ENCODE data around the gene OGFRL1. TPM values are rescaled to one million over a fixed set of nuclear protein-coding genes. Genes with fewer than 3 reads are reported as not detected.
A peak's percentile ranks its signal among the peaks of the same experiment; 100 is the strongest.

Gene OGFRL1
- total RNA-seq, 1 donor from 2014 or later = 34.0 TPM

DNA sequence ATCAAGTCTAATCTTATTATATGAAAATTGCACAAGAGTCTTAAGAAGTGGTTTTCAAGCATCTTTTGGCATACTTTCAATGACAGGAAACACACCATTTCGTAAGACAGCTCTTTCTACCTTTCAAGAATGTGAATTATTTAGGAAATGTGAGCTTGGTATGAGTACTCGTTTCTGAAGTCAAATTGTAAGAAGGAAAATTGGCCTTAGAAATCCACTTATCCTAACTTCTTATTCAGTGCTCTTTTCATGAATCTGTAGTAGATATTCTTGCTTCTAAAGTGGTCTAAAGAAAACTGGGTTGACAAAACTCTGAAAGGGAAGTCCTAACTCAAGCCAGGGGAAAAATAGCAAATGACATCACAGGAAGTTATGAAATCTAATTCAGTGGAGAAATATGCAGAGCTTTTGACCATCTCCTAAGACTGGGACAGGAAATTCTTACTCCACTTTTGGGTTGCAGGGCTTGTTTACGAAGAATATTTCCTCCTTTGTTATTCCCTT is 38.5 kb upstream of the OGFRL1 start:
- DNase-seq (ENCODE audit: low read depth) = peak; percentile 79
- H3K4me3 ChIP-seq (ENCODE audit: low read depth, low read length) = no peak overlapping the region
- TF ChIP-seq, protein P1, sequence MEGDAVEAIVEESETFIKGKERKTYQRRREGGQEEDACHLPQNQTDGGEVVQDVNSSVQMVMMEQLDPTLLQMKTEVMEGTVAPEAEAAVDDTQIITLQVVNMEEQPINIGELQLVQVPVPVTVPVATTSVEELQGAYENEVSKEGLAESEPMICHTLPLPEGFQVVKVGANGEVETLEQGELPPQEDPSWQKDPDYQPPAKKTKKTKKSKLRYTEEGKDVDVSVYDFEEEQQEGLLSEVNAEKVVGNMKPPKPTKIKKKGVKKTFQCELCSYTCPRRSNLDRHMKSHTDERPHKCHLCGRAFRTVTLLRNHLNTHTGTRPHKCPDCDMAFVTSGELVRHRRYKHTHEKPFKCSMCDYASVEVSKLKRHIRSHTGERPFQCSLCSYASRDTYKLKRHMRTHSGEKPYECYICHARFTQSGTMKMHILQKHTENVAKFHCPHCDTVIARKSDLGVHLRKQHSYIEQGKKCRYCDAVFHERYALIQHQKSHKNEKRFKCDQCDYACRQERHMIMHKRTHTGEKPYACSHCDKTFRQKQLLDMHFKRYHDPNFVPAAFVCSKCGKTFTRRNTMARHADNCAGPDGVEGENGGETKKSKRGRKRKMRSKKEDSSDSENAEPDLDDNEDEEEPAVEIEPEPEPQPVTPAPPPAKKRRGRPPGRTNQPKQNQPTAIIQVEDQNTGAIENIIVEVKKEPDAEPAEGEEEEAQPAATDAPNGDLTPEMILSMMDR (conservative IDR thresholded peaks at IDR 0.05; ENCODE audit: low read depth, low read length) = no peak

DNA sequence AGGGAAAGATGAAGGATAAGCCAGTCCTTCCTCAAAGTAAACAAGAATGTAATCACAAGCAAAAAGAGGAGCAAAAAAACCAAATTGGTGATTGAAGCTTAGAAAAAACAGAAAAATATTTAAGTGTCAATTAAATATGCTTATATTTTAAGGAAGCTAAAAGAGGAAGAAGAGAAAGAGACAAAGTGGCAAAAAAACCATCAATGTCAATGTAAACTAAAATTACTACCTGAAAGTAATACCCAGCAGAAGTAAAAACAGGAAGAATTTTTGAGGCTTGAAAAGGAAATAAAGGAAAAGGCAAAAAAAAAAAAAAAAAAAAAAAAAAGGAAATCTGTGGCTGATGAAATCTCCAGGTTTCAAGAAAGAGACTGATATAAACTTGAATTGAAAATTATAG is 36.2 kb upstream of the OGFRL1 start:
- DNase-seq (ENCODE audit: low read depth) = no peak
- TF ChIP-seq, protein P1 (conservative IDR thresholded peaks at IDR 0.05; ENCODE audit: low read depth, low read length) = no peak
- no peak overlapping the region for H3K4me3 ChIP-seq (ENCODE audit: low read depth, low read length)

GRCh38 chr6:71252960-71253359 is 35.7 kb upstream of the OGFRL1 start:
- DNase-seq (ENCODE audit: low read depth) = no peak
- TF ChIP-seq, protein P1 (conservative IDR thresholded peaks at IDR 0.05; ENCODE audit: low read depth, low read length) = no peak
- H3K4me3 ChIP-seq (ENCODE audit: low read depth, low read length) = no peak overlapping the region

- H3K4me3 ChIP-seq (ENCODE audit: low read depth, low read length) = no peak overlapping the region
- no peak for DNase-seq (ENCODE audit: low read depth)
- TF ChIP-seq, protein P1 (conservative IDR thresholded peaks at IDR 0.05; ENCODE audit: low read depth, low read length) = no peak
Observed at GRCh38 chr6:71254323-71254722, 34.3 kb upstream of the OGFRL1 start.

DNA sequence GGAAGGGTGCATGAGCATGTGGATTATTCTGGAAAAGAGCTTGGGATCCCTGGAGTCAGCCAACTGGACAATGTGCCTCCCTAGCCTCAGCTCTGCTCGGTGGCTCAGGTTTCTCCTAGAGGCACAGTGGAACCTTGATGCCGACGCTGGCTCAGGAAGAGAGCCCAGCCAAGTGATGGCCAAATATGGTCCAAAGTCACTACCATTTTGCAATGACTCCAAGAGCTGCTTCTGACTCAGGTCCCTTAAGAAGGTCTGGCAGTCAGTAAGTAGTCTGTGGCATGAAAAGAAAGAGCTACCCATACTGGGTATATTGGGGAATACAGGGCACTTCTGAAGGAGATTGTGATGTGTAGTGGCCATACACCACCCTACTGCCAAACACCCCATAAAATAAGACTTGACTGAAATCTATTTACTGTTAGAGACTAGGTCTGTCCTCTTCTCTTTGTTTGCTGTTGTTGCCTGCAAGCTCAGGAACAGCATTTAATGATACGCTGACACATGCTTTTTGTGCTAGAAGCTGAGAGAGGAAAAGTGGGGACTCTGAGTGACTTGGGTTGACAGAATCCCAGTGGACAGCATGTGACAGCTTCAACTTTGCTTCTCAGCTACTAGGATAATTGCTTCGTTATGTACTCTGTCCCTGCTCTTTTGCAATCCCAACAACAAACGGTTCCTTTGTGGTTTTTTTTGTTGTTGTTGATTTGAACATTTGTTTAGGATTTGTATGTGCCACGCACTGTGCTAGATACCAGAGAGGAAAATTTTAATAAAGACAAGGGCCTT is 30.3 kb upstream of the OGFRL1 start:
- DNase-seq (ENCODE audit: low read depth) = no peak
- TF ChIP-seq, protein P1 (conservative IDR thresholded peaks at IDR 0.05; ENCODE audit: low read depth, low read length) = no peak
- no peak overlapping the region for H3K4me3 ChIP-seq (ENCODE audit: low read depth, low read length)

GRCh38 chr6:71259888-71260604 is 28.6 kb upstream of the OGFRL1 start:
- no peak for DNase-seq (ENCODE audit: low read depth)
- H3K4me3 ChIP-seq (ENCODE audit: low read depth, low read length) = no peak overlapping the region
- TF ChIP-seq, protein P1 (conservative IDR thresholded peaks at IDR 0.05; ENCODE audit: low read depth, low read length) = no peak

Measured in epithelial cell of proximal tubule (primary cell).